AG04449 (cell line): ENCODE data around the gene TRIM10.
"Not testable (repeated sequence)": the region's sequence is repeated elsewhere in the genome, so short reads cannot be mapped to it uniquely, and the experiment has no call there.

ENCODE experiments used
- CTCF ChIA-PET: fragments of 350-600 bp; formaldehyde crosslinking; extraction: SDS; loops from one replicate; lab custom pipeline; 2021; ENCODE audit warnings: antibody characterized with exemption; lab: Yijun Ruan, JAX
- POLR2A ChIA-PET: fragments of 400-600, 350-600 bp; formaldehyde crosslinking; extraction: SDS; loops from one replicate; lab custom pipeline; 2020; ENCODE audit warnings: antibody characterized with exemption, inconsistent platforms; lab: Yijun Ruan, JAX
- DNase-seq: peaks from one replicate; pipeline ENCODE4 v3.0.0-alpha.2; 2010; ENCODE audit warnings: low read depth, low spot score
- H3K4me3 ChIP-seq: 2 replicates; pipeline ENCODE4 v1.5.1; 2011; ENCODE audit warnings: low read depth, mild to moderate bottlenecking, control low read depth, low read length
- CTCF ChIP-seq: IDR thresholded peaks from one replicate; pipeline ENCODE4 v1.5.1; 2011; ENCODE audit warnings: mild to moderate bottlenecking, moderate library complexity, low read length, control low read depth, inconsistent platforms; ENCODE audit not compliant: insufficient read depth; ENCODE audit errors: missing control alignments

TRIM10 gene

DNA sequence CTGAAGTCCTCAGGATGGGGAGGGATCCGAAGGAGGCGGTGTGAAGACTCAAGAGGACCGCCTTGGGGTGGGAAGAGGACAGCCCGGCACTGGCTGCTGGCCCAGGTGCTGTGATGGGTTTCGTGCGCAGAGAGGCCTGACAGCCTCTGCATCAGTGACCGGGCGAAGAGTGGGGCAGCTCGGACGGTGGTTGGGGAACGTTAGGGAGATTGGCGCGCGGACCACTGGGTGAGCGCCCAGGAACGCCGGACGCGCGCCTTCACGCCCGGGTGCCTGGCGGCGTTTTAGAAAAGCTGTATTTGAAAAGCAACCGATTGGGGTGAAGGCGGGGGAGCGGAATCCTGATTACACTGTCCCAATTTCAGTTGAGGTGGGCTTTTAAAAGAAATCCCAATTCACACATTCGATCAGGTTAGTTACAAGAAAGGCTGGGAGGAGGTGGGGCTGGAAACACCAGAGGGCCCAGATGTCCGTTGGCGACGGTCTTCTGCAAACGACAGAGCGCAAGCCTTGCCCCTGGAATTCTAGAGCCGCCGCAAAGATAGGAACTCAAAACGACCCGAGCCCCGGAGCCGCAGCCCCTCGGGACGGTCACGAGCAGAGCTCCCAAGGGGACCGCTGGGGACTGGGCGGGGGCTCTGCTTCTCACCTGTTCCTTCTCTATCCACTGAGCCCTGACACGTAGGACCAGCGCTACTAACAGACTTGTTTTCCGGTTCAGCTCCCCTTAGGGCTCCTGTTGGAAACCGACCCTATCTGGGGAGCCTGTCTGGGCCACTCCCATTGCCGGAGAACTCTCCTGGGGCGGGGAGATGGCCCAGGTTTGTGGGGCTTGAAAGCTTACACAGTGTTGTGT lies 33.5 kb downstream of the TRIM10 start:
- no peak for DNase-seq
- POLR2A ChIA-PET: no interaction called here
- H3K4me3 ChIP-seq: no peak overlapping the region
- TF ChIP-seq CTCF: no peak
- CTCF ChIA-PET: interaction anchor here (0.8 to 4.8 kb wide), 5 partner anchors 21 to 305 kb away, joined by 3 to 49 read pairs (median 3); no protein-coding TSS in a partner anchor

DNA sequence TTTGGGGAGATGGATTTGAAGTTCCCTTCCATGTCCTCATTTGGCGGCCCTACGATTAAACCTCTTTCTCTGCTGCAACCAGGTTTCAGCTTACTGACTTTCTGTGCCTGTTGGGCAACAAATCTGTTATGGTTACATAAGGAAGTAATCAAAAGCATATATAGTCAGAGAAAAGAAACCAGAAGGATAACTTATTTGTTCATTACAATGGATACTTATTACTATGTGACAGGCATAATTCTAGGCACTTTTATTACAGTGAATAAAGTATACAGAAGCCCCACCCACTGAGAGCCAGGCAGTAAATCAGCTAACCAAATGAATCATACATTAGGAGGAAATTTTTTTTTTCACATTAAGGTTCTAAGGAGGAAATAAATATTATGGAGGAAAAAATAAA lies 38.5 kb downstream of the TRIM10 start:
- CTCF ChIA-PET: interaction anchor here (1.9 to 22.6 kb wide), 2 partner anchors 12 to 19 kb away, joined by 13 to 444 read pairs; partner anchors contain the start of gene TRIM40
- POLR2A ChIA-PET: no interaction called here
- DNase-seq: no peak
- no peak for TF ChIP-seq CTCF
- no peak overlapping the region for H3K4me3 ChIP-seq

DNA sequence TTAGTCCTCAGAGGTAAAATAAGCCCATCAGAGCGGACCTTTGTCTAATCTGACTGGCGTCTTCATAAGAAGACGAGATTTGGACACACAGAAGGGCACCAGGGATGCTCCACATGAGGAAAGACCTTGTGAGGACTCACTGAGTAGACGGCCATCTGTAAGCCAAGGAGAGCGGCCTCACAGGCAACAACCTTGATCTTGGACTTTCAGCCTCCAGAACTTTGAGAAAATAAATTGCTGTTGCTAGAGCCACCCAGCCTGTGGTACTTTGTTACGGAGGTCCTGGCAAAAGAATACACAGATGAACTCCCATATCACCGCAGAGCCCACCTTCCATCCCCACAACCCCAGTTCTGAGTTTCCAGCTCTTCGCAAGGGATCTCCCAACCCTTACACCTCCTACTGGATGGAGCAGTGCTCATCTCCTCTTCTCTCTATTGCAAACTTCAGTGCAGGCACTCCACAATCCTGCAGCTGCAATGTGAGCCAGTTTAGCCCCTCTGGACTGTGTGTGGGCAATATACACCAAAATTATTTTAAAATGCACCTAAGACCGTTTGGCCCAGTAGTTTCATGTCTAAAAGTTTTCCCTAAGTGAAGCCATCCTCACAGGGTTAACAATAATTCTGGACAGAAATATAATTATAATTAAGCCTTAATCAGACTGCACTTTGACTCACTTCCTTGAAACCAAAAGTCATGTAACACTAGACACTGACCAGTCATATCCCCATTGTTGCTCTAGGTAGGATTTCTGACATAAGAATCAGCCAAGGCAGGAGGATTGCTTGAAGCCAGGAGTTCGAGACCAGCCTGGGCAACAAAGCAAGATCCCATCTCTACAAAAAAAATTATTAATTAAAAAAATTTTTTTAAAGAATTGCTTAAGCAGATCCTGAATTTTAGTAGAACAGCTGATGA lies 39.3 kb downstream of the TRIM10 start:
- DNase-seq: no peak
- TF ChIP-seq CTCF: no peak
- H3K4me3 ChIP-seq: no peak overlapping the region
- CTCF ChIA-PET: interaction anchor here (1.9 to 22.6 kb wide), 2 partner anchors 13 to 18 kb away, joined by 13 to 444 read pairs; partner anchors contain the start of gene TRIM40
- POLR2A ChIA-PET: no interaction called here

- DNase-seq, H3K4me3 ChIP-seq, POLR2A ChIA-PET: not testable (repeated sequence)
- CTCF ChIA-PET: interaction anchor here (3.6 to 22.6 kb wide), 2 partner anchors 15 to 16 kb away, joined by 20 to 444 read pairs; partner anchors contain the start of gene TRIM40
Observed at GRCh38 chr6:30118691-30119090, 42.3 kb downstream of the TRIM10 start.

DNA sequence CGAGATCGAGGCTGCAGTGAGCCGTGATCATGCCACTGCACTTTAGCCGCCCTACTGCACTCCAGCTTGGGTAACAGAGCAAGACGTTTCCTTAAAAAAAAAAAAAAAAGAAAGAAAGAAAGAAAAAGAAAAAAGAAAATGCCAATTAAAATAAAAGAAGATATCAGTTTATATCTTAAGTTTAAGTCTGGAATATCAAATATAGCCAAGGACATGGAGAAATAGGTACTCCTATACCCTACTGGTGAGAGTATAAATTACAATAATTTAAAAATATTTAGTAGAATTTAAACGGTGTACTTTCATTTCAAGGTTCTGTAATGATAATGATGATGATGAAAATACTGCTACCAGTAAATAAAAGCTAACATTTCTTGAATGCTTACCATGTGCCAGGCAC lies 44.3 kb downstream of the TRIM10 start:
- H3K4me3 ChIP-seq: no peak overlapping the region
- no peak for DNase-seq
- POLR2A ChIA-PET: no interaction called here
- CTCF ChIA-PET: interaction anchor here (1.0 to 22.6 kb wide), 3 partner anchors 11 to 268 kb away, joined by 3 to 444 read pairs (median 7); partner anchors contain the start of gene TRIM40
- TF ChIP-seq CTCF: no peak

DNA sequence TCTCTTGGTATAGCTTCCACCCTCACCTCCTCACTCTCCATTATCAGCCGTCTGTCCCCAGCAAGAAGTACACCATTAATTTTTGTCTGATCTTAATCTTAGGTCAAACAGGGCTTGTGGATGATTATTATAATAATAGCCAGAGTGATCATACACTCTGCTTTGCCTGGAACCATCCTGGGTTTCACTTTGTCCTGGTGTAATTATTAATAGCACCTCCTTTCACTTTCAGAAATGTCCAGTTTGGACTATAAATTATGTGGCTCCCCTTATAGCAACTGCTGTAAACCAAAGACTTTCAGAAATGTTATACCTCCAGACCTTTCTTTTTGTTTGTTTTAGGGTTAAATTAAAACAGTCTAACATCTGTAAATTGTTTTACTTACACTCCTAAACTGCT lies 47.2 kb downstream of the TRIM10 start:
- DNase-seq: no peak
- ChIA-PET POLR2A (no interaction called here), CTCF (interaction anchor here (1.0 to 22.6 kb wide), 2 partner anchors 10 to 20 kb away, joined by 3 to 444 read pairs; partner anchors contain the start of gene TRIM40)
- no peak overlapping the region for H3K4me3 ChIP-seq
- TF ChIP-seq CTCF: no peak
